ENCODE measurements around the gene RAB4A.

Gene RAB4A

GRCh38 chr1:229344937-229345684 is 74.2 kb downstream of the RAB4A start:
- no peak for TF ChIP-seq CTCF (IDR thresholded peaks at IDR 0.05)

GRCh38 chr1:229347528-229347927 is 76.6 kb downstream of the RAB4A start:
- TF ChIP-seq CTCF (IDR thresholded peaks at IDR 0.05): no peak

GRCh38 chr1:229349463-229350385 is 78.8 kb downstream of the RAB4A start:
- TF ChIP-seq CTCF (IDR thresholded peaks at IDR 0.05): no peak

GRCh38 chr1:229352975-229353374 is 82.1 kb downstream of the RAB4A start:
- no peak for TF ChIP-seq CTCF (IDR thresholded peaks at IDR 0.05)

- no peak for TF ChIP-seq CTCF (IDR thresholded peaks at IDR 0.05)
These were observed 83.3 kb downstream of the RAB4A start for GRCh38 chr1:229354226-229354625.

Data from LNCAP (cell line).